Mesenchymal stem cell (in vitro differentiated cells and primary cell): ENCODE measurements around the gene ZBTB1.

Source experiments
- DNase-seq: peaks from one replicate; pipeline ENCODE4 v3.0.0-alpha.2; 2013
- H2AFZ ChIP-seq: one replicate; pipeline ENCODE4 v1.6.1; 2013; ENCODE audit warnings: low read depth, mild to moderate bottlenecking, control low read depth, inconsistent platforms, low read length, moderate library complexity
- H2AK5ac ChIP-seq: 2 replicates; pipeline ENCODE4 v1.6.1; 2013; ENCODE audit warnings: low read length, moderate library complexity, mild to moderate bottlenecking, inconsistent platforms; ENCODE audit not compliant: severe bottlenecking
- H2BK120ac ChIP-seq: one replicate; pipeline ENCODE4 v1.6.1; 2013; ENCODE audit warnings: low read depth, mild to moderate bottlenecking, inconsistent platforms, low read length, moderate library complexity
- H2BK12ac ChIP-seq, 2 experiments: one replicate each; pipeline ENCODE4 v1.6.1; 2013; ENCODE audit warnings: inconsistent platforms in 2 of 2, low read length in 2 of 2, mild to moderate bottlenecking in 2 of 2, moderate library complexity in 2 of 2, control low read depth in 1 of 2
- H2BK15ac ChIP-seq: one replicate; pipeline ENCODE4 v1.6.1; 2013; ENCODE audit warnings: mild to moderate bottlenecking, low read depth, inconsistent platforms; ENCODE audit not compliant: poor library complexity, severe bottlenecking
- H2BK5ac ChIP-seq: 2 replicates; pipeline ENCODE4 v1.6.1; 2013; ENCODE audit warnings: low read depth, mild to moderate bottlenecking, low read length, control low read depth, inconsistent platforms; ENCODE audit not compliant: poor library complexity, severe bottlenecking
- H3K14ac ChIP-seq, 2 experiments: one replicate each; pipeline ENCODE4 v1.6.1; 2013; ENCODE audit warnings: inconsistent platforms in 2 of 2, low read length in 2 of 2, control low read depth in 1 of 2, mild to moderate bottlenecking in 1 of 2, moderate library complexity in 1 of 2
- H3K18ac ChIP-seq, 2 experiments: one replicate each; pipeline ENCODE4 v1.6.1; 2013; ENCODE audit warnings: inconsistent platforms in 2 of 2, low read length in 2 of 2, control low read depth in 1 of 2, low read depth in 1 of 2, mild to moderate bottlenecking in 1 of 2
- H3K23ac ChIP-seq, 2 experiments: one replicate each; pipeline ENCODE4 v1.6.1; 2013; ENCODE audit warnings: inconsistent platforms in 2 of 2, low read length in 2 of 2, mild to moderate bottlenecking in 2 of 2, moderate library complexity in 2 of 2, control low read depth in 1 of 2
- H3K27ac ChIP-seq: 2 replicates; pipeline ENCODE4 v1.5.1; 2013; ENCODE audit warnings: mild to moderate bottlenecking, moderate library complexity, low read length, control low read depth, inconsistent platforms; ENCODE audit not compliant: poor library complexity, severe bottlenecking
- H3K27me3 ChIP-seq, 2 experiments: 2 replicates each; pipeline versions ENCODE4 v1.6.1 to v1.7.0; 2013; ENCODE audit warnings: low read length in 2 of 2, mild to moderate bottlenecking in 2 of 2, moderate library complexity in 2 of 2, control low read depth in 1 of 2, inconsistent platforms in 1 of 2; ENCODE audit not compliant: control insufficient read depth in 1 of 2, insufficient read depth in 1 of 2
- H3K36me3 ChIP-seq, 2 experiments: 2 replicates each; pipeline versions ENCODE4 v1.6.1 to v1.7.0; 2013; ENCODE audit warnings: low read length in 2 of 2, control low read depth in 1 of 2, inconsistent platforms in 1 of 2, low read depth in 1 of 2, mild to moderate bottlenecking in 1 of 2; ENCODE audit not compliant: insufficient read depth in 2 of 2, control insufficient read depth in 1 of 2
- H3K4ac ChIP-seq, 2 experiments: one replicate each; pipeline ENCODE4 v1.6.1; 2013; ENCODE audit warnings: inconsistent platforms in 2 of 2, low read length in 2 of 2, mild to moderate bottlenecking in 2 of 2, moderate library complexity in 2 of 2, control low read depth in 1 of 2, low read depth in 1 of 2
- H3K4me1 ChIP-seq: 2 replicates; pipeline ENCODE4 v1.6.1; 2013; ENCODE audit warnings: low read depth, low read length, control low read depth; ENCODE audit not compliant: control insufficient read depth, insufficient read depth
- H3K4me2 ChIP-seq: 2 replicates; pipeline ENCODE4 v1.6.1; 2013; ENCODE audit warnings: low read length, mild to moderate bottlenecking, inconsistent platforms; ENCODE audit not compliant: poor library complexity, severe bottlenecking
- H3K4me3 ChIP-seq, 2 experiments: 2 replicates each; pipeline versions ENCODE4 v1.5.1 to v1.7.0; 2013; ENCODE audit warnings: low read length in 2 of 2, mild to moderate bottlenecking in 2 of 2, control low read depth in 1 of 2, low read depth in 1 of 2; ENCODE audit not compliant: insufficient read depth in 1 of 2
- H3K79me1 ChIP-seq: replicated peaks from 2 replicates; pipeline ENCODE4 v1.6.1; 2013; ENCODE audit warnings: mild to moderate bottlenecking, control low read depth, low read length, inconsistent platforms; ENCODE audit not compliant: poor library complexity, severe bottlenecking
- H3K9ac ChIP-seq: 2 replicates; pipeline ENCODE4 v1.7.0; 2013; ENCODE audit warnings: mild to moderate bottlenecking, low read length, moderate library complexity
- H3K9me3 ChIP-seq: 2 replicates; pipeline ENCODE4 v1.7.0; 2013; ENCODE audit warnings: mild to moderate bottlenecking, low read length; ENCODE audit not compliant: control insufficient read depth
- H4K8ac ChIP-seq: one replicate; pipeline ENCODE4 v1.6.1; 2013; ENCODE audit warnings: inconsistent platforms, mild to moderate bottlenecking, low read length, moderate library complexity
- H4K91ac ChIP-seq: one replicate; pipeline ENCODE4 v1.6.1; 2013; ENCODE audit warnings: mild to moderate bottlenecking, low read length, inconsistent platforms
- WGBS: methylation state at CpG from one replicate; pipeline ENCODE4 v1.1.7; 2013; ENCODE audit warnings: mixed read lengths; 5-methylcytosine and 5-hydroxymethylcytosine counted together

ZBTB1 gene

DNA sequence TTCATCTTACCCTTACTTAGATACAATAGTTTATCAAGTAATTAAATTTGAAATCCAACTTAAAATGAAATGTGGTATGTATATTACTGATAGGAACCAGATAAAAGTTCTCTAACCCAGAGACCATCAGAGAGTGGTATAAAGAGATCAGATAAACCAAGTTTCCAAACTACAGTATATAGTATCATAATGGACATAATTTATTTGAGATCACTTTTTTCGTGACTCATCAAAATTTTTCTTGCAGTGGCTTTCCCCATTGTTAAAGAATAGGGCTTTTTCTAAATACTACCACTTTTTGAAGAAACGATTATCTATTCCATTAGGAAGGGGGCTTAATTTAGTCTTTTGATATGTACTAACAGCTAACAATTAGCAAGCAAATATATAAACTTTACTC is 20.8 kb downstream of the ZBTB1 start:
- no peak for DNase-seq
- WGBS = no CpG with 5 or more reads among the region's 2 CpGs
- no peak overlapping the region for H2BK5ac ChIP-seq

GRCh38 chr14:64531567-64531966 is 27.0 kb downstream of the ZBTB1 start:
- Histone ChIP-seq H2BK120ac (no peak overlapping the region), H3K27ac (no peak overlapping the region), H2BK5ac (no peak overlapping the region), H2AFZ (no peak overlapping the region), H3K79me1 (peaks cover 6% of the 10 kb centered on the region), H3K14ac (no peak overlapping the region), H3K4me2 (no peak overlapping the region), H3K36me3 (peaks cover 6 to 16% of the 10 kb centered on the region in 2 experiments), H2AK5ac (no peak overlapping the region), H3K27me3 (no peaks in the 10 kb centered on the region), H3K4ac (no peak overlapping the region), H2BK15ac (no peak overlapping the region), H3K23ac (no peak overlapping the region), H4K91ac (no peak overlapping the region), H3K9me3 (no peaks in the 10 kb centered on the region), H3K4me3 (no peak overlapping the region), H3K18ac (no peak overlapping the region), H4K8ac (no peak overlapping the region), H3K4me1 (no peaks in the 10 kb centered on the region), H2BK12ac (no peak overlapping the region), H3K9ac (no peak overlapping the region)
- no peak for DNase-seq
- WGBS = 97% methylated on average over 2 of the region's 2 CpGs

More for the DNA sequence above, 20.8 kb downstream of the ZBTB1 start:
- no peak overlapping the region for H3K27ac ChIP-seq
- H3K79me1 ChIP-seq = peaks cover 12% of the 10 kb centered on the region
- no peaks in the 10 kb centered on the region for H3K9me3 ChIP-seq
- H3K9ac ChIP-seq = no peak overlapping the region
- H3K23ac ChIP-seq = no peak overlapping the region
- H2BK120ac ChIP-seq = no peak overlapping the region
- no peak overlapping the region for H2BK12ac ChIP-seq
- H2AFZ ChIP-seq = no peak overlapping the region
- peaks cover 2% of the 10 kb centered on the region for H3K4me1 ChIP-seq
- no peak overlapping the region for H2BK15ac ChIP-seq
- H4K8ac ChIP-seq = no peak overlapping the region
- no peak overlapping the region for H3K4ac ChIP-seq
- no peak overlapping the region for H3K4me2 ChIP-seq
- H3K36me3 ChIP-seq = peaks cover 7 to 59% of the 10 kb centered on the region in 2 experiments
- no peak overlapping the region for H3K14ac ChIP-seq
- no peaks in the 10 kb centered on the region for H3K27me3 ChIP-seq
- H4K91ac ChIP-seq = no peak overlapping the region
- H3K4me3 ChIP-seq = no peak overlapping the region
- no peak overlapping the region for H2AK5ac ChIP-seq
- H3K18ac ChIP-seq = no peak overlapping the region

DNA sequence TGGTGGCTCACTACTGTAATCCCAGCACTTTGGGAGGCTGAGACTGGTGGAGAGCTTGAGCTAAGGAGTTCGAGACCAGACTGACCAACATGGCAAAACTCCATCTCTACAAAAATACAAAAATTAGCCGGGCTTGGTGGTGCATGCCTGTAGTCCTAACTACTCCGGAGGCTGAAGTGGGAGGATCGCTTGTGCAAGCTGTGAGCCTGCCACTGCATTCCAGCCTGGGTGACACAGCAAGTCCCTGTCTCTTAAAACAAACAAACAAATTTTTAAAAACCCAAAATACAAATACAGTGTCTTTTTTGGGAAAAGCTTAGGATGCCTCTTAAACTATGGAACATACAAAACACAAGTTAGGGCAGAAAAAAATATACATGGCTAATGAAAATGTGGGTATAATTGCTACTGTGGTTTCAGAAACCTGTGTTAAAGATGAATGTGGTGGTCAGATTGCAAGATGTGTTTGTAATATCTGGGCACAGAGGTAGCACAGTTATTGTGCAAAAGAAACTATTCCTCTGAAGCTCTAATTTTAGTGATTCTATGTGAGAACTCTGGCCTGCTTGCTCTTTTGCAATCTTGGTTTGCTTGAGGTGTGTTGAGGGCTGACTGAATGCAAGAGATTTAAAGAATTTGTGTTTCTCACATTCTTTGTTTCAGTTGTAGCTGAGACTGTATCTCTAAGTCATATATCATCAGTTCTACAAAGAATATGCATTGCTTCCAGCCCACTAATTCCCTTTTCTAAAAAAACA is 32.1 kb downstream of the ZBTB1 start:
- peaks cover 0 to 5% of the 10 kb centered on the region in 2 experiments for H3K36me3 ChIP-seq
- H3K14ac ChIP-seq = no peak overlapping the region
- H3K4me1 ChIP-seq = peaks cover 3% of the 10 kb centered on the region
- H3K9ac ChIP-seq = no peak overlapping the region
- H4K8ac ChIP-seq = no peak overlapping the region
- no peak overlapping the region for H4K91ac ChIP-seq
- H3K4me2 ChIP-seq = no peak overlapping the region
- H3K27ac ChIP-seq = peak overlapping the region; percentile 38
- H2BK120ac ChIP-seq = no peak overlapping the region
- no peak overlapping the region for H2BK5ac ChIP-seq
- H3K27me3 ChIP-seq = peaks cover 0 to 10% of the 10 kb centered on the region in 2 experiments
- 45% methylated on average over 4 of the region's 4 CpGs for WGBS
- no peak overlapping the region for H3K23ac ChIP-seq
- no peak overlapping the region for H3K18ac ChIP-seq
- DNase-seq = peak; percentile 66
- H2AFZ ChIP-seq = no peak overlapping the region
- H3K4me3 ChIP-seq = no peak overlapping the region
- peaks cover 8% of the 10 kb centered on the region for H3K9me3 ChIP-seq
- no peak overlapping the region for H3K4ac ChIP-seq
- H3K79me1 ChIP-seq = no peaks in the 10 kb centered on the region
- no peak overlapping the region for H2BK15ac ChIP-seq
- H2BK12ac ChIP-seq = no peak overlapping the region
- no peak overlapping the region for H2AK5ac ChIP-seq

- H3K23ac ChIP-seq = no peak within 1 kb of the TSS
- peak within 1 kb of the TSS; percentile 84 for H3K9ac ChIP-seq
- H3K18ac ChIP-seq = peak within 1 kb of the TSS in 1 of 2 experiments; percentile 14
- no peaks in the 10 kb centered on the region for H3K79me1 ChIP-seq
- peak within 1 kb of the TSS; percentile 81 for H4K8ac ChIP-seq
- H3K4me1 ChIP-seq = peaks cover 3% of the 10 kb centered on the region
- WGBS = 53% methylated on average over 79 of the region's 79 CpGs
- peaks cover 0 to 28% of the 10 kb centered on the region in 2 experiments for H3K27me3 ChIP-seq
- peak within 1 kb of the TSS; percentile 41 for H3K4me2 ChIP-seq
- peak within 1 kb of the TSS; percentile 85 for H2BK15ac ChIP-seq
- H4K91ac ChIP-seq = peak within 1 kb of the TSS; percentile 3
- H2AFZ ChIP-seq = peak within 1 kb of the TSS; percentile 51
- peak within 1 kb of the TSS; percentile 54 for H2BK120ac ChIP-seq
- H2BK5ac ChIP-seq = no peak within 1 kb of the TSS
- peak within 1 kb of the TSS; percentile 43 to 78 for H3K4me3 ChIP-seq
- peak within 1 kb of the TSS in 1 of 2 experiments; percentile 53 for H3K4ac ChIP-seq
- DNase-seq = peak; percentile 95
- peaks cover 0 to 10% of the 10 kb centered on the region in 2 experiments for H3K36me3 ChIP-seq
- H3K9me3 ChIP-seq = peaks cover 8% of the 10 kb centered on the region
- peak within 1 kb of the TSS; percentile 44 for H3K27ac ChIP-seq
- H3K14ac ChIP-seq = no peak within 1 kb of the TSS
- peak within 1 kb of the TSS in 1 of 2 experiments; percentile 67 for H2BK12ac ChIP-seq
- H2AK5ac ChIP-seq = no peak within 1 kb of the TSS
Measured at GRCh38 chr14:64540208-64541202, 35.9 kb downstream of the ZBTB1 start, which contains the start of gene HSPA2. TSS of gene HSPA2 (plus strand) at chr14:64540741. CDS start at chr14:64540850, 109 bp downstream.
